Rectal smooth muscle tissue (tissue), 1 donor: ENCODE measurements around the gene ARV1.
"Not testable (repeated sequence)": the region's sequence is repeated elsewhere in the genome, so short reads cannot be mapped to it uniquely, and the experiment has no call there.

Experiments used
- H3K27ac ChIP-seq: one replicate; pipeline ENCODE4 v1.7.0; 2013; ENCODE audit warnings: low read depth, low read length, inconsistent platforms
- H3K27me3 ChIP-seq: one replicate; pipeline ENCODE4 v1.7.0; 2013; ENCODE audit warnings: low read length; ENCODE audit not compliant: control insufficient read depth, insufficient read depth
- H3K36me3 ChIP-seq: one replicate; pipeline ENCODE4 v1.7.0; 2013; ENCODE audit warnings: low read length; ENCODE audit not compliant: control insufficient read depth, insufficient read depth
- H3K4me1 ChIP-seq: one replicate; pipeline ENCODE4 v1.7.0; 2013; ENCODE audit warnings: low read length; ENCODE audit not compliant: control insufficient read depth, insufficient read depth
- H3K4me3 ChIP-seq: one replicate; pipeline ENCODE4 v1.7.0; 2013; ENCODE audit warnings: low read length
- H3K9ac ChIP-seq: one replicate; pipeline ENCODE4 v1.7.0; 2013; ENCODE audit warnings: low read length

ARV1 gene

GRCh38 chr1:231007535-231007934 lies 28.6 kb downstream of the ARV1 start:
- not testable (repeated sequence) for H3K4me3 ChIP-seq, H3K9ac ChIP-seq, H3K36me3 ChIP-seq, H3K4me1 ChIP-seq, H3K27me3 ChIP-seq, H3K27ac ChIP-seq

- H3K9ac ChIP-seq: no peak overlapping the region
- no peak overlapping the region for H3K4me3 ChIP-seq
- no peaks in the 10 kb centered on the region for H3K4me1 ChIP-seq
- no peaks in the 10 kb centered on the region for H3K27me3 ChIP-seq
- H3K36me3 ChIP-seq: no peaks in the 10 kb centered on the region
- no peak overlapping the region for H3K27ac ChIP-seq
Measured at GRCh38 chr1:231011360-231011759, 32.5 kb downstream of the ARV1 start.

GRCh38 chr1:231011963-231012362 lies 33.1 kb downstream of the ARV1 start:
- Histone ChIP-seq H3K36me3 (no peaks in the 10 kb centered on the region), H3K9ac (no peak overlapping the region), H3K4me3 (no peak overlapping the region), H3K4me1 (no peaks in the 10 kb centered on the region), H3K27me3 (no peaks in the 10 kb centered on the region), H3K27ac (no peak overlapping the region)

- no peaks in the 10 kb centered on the region for H3K4me1 ChIP-seq
- no peak overlapping the region for H3K9ac ChIP-seq
- no peak overlapping the region for H3K4me3 ChIP-seq
- H3K27me3 ChIP-seq: no peaks in the 10 kb centered on the region
- H3K27ac ChIP-seq: no peak overlapping the region
- H3K36me3 ChIP-seq: no peaks in the 10 kb centered on the region
Measured at GRCh38 chr1:231013391-231014015, 34.6 kb downstream of the ARV1 start.

GRCh38 chr1:231016234-231016633 lies 37.3 kb downstream of the ARV1 start:
- Histone ChIP-seq H3K4me3 (no peak overlapping the region), H3K9ac (no peak overlapping the region), H3K36me3 (no peaks in the 10 kb centered on the region), H3K27me3 (no peaks in the 10 kb centered on the region), H3K27ac (no peak overlapping the region), H3K4me1 (no peaks in the 10 kb centered on the region)

GRCh38 chr1:231016966-231017365 lies 38.1 kb downstream of the ARV1 start:
- no peak overlapping the region for H3K27ac ChIP-seq
- H3K36me3 ChIP-seq: no peaks in the 10 kb centered on the region
- H3K9ac ChIP-seq: no peak overlapping the region

GRCh38 chr1:231019711-231020110 lies 40.8 kb downstream of the ARV1 start:
- Histone ChIP-seq H3K4me3 (no peak overlapping the region), H3K27ac (no peak overlapping the region), H3K9ac (no peak overlapping the region), H3K27me3 (no peaks in the 10 kb centered on the region), H3K36me3 (no peaks in the 10 kb centered on the region), H3K4me1 (no peaks in the 10 kb centered on the region)

More at GRCh38 chr1:231016966-231017365, 38.1 kb downstream of the ARV1 start:
- Histone ChIP-seq H3K27me3 (no peaks in the 10 kb centered on the region), H3K4me1 (no peaks in the 10 kb centered on the region), H3K4me3 (no peak overlapping the region)

GRCh38 chr1:231020139-231020601 lies 41.3 kb downstream of the ARV1 start:
- no peaks in the 10 kb centered on the region for H3K4me1 ChIP-seq
- no peaks in the 10 kb centered on the region for H3K36me3 ChIP-seq
- H3K27me3 ChIP-seq: no peaks in the 10 kb centered on the region
- no peak overlapping the region for H3K4me3 ChIP-seq
- H3K27ac ChIP-seq: no peak overlapping the region
- H3K9ac ChIP-seq: no peak overlapping the region

GRCh38 chr1:231020816-231021215 lies 41.9 kb downstream of the ARV1 start:
- no peak overlapping the region for H3K27ac ChIP-seq
- no peaks in the 10 kb centered on the region for H3K27me3 ChIP-seq
- H3K4me3 ChIP-seq: no peak overlapping the region
- no peaks in the 10 kb centered on the region for H3K36me3 ChIP-seq
- no peaks in the 10 kb centered on the region for H3K4me1 ChIP-seq
- H3K9ac ChIP-seq: no peak overlapping the region

- H3K36me3 ChIP-seq: no peaks in the 10 kb centered on the region
- H3K27ac ChIP-seq: no peak overlapping the region
Measured at GRCh38 chr1:231021540-231022031, 42.7 kb downstream of the ARV1 start.

GRCh38 chr1:231022543-231022942 lies 43.6 kb downstream of the ARV1 start:
- not testable (repeated sequence) for H3K36me3 ChIP-seq, H3K9ac ChIP-seq, H3K27me3 ChIP-seq, H3K4me1 ChIP-seq, H3K4me3 ChIP-seq, H3K27ac ChIP-seq

More at GRCh38 chr1:231021540-231022031, 42.7 kb downstream of the ARV1 start:
- Histone ChIP-seq H3K27me3 (no peaks in the 10 kb centered on the region), H3K9ac (no peak overlapping the region), H3K4me3 (no peak overlapping the region), H3K4me1 (no peaks in the 10 kb centered on the region)

- H3K4me3 ChIP-seq: no peak overlapping the region
- H3K27me3 ChIP-seq: no peaks in the 10 kb centered on the region
- H3K9ac ChIP-seq: no peak overlapping the region
- no peaks in the 10 kb centered on the region for H3K36me3 ChIP-seq
- no peaks in the 10 kb centered on the region for H3K4me1 ChIP-seq
- H3K27ac ChIP-seq: no peak overlapping the region
Measured at GRCh38 chr1:231023150-231023549, 44.3 kb downstream of the ARV1 start.

GRCh38 chr1:231026576-231026975 lies 47.7 kb downstream of the ARV1 start:
- Histone ChIP-seq H3K36me3 (no peaks in the 10 kb centered on the region), H3K27me3 (no peaks in the 10 kb centered on the region), H3K9ac (no peak overlapping the region), H3K4me3 (no peak overlapping the region), H3K4me1 (no peaks in the 10 kb centered on the region), H3K27ac (no peak overlapping the region)
